DOHH2 (cell line): ENCODE measurements around the gene ALG11.

Experiments
- CTCF ChIP-seq: fragments of 200-600 bp; sonication (generic); IDR thresholded peaks from one replicate; pipeline ENCODE4 v1.5.1; 2014; ENCODE audit warnings: antibody characterized with exemption, mild to moderate bottlenecking, low read depth, low read length; ENCODE audit not compliant: poor library complexity, severe bottlenecking
- EZH2phosphoT487 ChIP-seq: fragments of 200-600 bp; sonication (generic); IDR thresholded peaks from 2 replicates; pipeline ENCODE4 v1.6.1; 2017; ENCODE audit warnings: borderline replicate concordance, mild to moderate bottlenecking, antibody characterized with exemption, low read length, moderate library complexity, mixed read lengths

GRCh38 chr13:51999921-52000320 is 12.3 kb upstream of the ALG11 start:
- no peak for TF ChIP-seq CTCF
- TF ChIP-seq EZH2phosphoT487 = no peak
